T-helper 9 cell (primary cell): ENCODE results near the gene ATP1A4.

Source experiments
- DNase-seq: peaks from one replicate; pipeline ENCODE4 v3.0.0-alpha.2; 2020

Gene ATP1A4

DNA sequence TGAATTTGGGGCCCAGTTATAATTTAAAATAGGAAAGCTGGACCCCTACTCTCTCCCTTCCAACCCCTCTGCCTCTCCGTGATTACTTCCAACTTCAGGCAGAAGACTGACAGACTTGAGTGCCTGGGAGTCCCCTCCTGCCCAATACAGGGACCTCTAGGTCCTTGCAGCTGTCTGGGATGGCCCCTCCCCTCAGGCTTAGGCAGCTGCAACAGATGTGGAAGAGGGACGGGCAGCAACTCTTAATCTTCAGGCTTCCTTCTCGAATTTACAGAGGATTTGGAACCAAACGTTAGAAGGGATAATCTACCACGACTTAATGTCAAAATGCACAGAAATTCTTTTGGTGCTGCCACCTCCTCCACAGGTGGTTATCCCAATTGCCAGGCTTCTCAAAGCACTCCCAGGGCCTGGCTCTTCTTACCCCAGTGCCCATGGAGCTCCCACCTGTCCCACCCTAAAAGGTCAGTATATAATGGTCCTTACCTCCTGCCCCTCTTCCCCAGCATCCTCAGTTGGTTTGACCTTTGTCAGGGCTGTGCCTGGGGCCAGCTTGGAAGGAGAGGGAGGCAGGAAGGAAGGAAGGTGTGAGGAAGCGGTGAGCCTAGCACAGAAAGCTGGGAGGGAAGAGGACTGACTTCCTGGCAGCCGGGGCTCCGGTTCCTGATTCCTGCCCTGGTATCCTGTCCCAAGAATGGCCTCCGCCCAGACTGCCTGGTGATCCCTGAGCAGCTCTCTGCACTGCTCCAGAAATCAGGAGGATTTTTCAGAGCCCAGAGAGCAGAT, 56.6 kb downstream of the ATP1A4 start:
- DNase-seq = no peak

DNA sequence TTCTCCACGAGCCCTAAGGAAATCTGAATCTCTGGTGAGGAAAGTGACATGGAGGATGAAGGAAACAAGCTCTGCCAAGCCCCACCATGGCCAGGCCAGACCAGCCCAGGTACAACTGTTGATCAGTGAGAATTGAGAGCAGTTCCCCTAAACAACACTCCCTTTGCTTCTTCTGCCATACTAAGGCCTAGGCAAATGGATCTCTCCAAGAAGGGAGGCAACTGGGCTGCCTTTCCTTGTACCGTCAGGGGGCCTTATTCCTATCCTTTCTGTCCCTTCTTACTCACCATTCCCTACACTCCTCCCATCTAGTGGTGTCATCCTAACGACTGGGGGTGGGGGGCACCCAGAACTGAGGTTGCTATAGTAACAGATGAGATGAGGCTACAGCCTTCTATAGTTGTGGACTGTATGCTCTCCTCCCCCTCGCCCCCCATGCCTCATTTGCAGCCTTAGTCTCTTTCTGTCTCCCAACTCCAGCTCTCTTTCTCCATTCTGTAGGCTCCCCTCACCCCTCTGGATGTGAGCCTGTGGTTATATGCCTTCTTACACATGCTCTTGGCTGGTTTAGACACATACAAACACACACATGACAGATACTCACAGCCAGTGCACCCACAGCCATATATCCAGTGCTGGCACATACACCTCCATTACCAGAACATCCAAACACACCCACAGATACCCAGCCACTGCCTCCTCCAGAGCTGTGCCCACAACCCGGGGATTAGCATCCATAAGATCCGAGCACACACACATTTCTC, 57.3 kb downstream of the ATP1A4 start:
- DNase-seq = no peak

DNA sequence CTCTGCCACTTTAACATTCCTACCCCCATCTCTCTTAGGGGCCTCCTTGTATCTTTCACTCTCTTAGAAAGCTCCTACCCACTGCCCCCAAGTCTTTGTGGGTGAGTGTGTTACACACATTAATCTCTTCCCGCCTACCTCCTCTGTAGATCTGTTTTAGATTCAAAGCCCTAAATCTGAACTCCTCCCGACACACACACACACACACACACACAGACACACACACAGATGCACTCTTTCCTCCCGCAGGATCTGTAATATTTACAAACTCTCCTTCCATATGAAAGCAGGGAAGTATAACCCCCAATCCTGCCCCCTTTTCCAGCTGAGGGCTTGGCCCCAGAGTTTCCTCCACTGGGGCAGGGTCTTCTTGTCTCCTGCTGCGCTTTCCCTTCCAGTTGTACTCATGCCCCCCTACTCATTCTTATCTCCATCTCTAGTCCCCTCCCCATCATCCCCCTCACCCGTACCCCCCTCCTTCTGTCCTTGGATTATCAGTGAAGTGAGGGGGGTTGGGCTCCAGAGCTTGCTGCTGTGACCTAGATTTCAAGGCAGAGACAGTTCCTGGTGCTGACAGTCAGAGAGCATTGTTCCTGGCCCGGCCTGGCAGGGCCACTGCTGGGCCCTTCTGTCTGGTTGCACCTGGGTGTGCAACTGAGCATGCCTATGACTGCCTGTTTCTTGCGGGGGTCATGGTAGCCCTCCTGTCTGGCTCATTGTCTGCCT, 58.1 kb downstream of the ATP1A4 start:
- no peak for DNase-seq

DNA sequence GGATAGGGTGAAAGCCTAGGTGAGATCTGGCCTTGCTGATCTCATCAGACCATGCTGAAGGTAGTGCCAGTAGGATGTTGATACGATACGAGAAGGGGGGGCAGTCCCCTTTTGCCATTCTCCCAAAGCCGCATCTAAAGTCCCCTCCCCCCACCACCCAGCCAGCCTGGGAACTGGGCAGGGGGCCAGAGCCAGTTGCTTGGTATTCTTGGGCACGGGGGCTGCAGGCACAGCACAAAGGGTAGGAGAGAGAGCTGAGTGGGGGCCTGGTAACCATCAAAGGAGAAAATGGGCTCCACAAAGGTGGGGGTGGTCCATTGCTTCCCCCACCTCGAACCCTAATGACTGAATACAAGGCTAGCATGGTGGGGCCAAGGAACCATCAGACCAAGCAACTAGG, 59.2 kb downstream of the ATP1A4 start:
- DNase-seq = no peak

DNA sequence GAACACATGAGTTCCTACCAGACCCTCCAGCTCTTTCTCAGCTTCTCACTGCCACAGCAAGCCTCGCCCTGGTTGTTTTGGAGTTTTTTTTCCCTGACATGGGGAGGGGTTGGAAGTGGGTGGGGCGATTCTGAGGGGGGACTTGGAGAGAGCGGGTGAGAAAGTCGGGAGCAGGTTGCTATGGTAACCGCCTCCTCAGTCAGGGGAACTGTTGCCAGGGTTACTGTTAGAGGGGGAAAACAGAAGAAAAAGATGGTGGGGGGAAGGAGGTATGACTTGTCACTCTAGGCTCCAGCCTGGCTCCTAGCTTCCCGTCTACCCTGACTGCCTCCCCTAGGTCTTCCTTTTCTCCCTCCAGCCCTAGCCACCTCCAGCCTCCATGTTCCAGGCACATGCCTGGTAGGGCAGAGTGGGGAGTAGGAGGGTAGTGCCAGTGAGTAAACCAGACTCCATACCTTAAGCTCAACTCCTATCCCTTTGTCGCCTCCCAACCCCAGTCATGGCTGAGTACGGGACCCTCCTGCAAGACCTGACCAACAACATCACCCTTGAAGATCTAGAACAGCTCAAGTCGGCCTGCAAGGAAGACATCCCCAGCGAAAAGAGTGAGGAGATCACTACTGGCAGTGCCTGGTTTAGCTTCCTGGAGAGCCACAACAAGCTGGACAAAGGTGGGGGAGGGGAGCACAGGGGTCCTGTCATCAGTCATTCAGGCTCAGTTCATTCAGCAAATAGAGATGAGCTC, 59.8 kb downstream of the ATP1A4 start:
- DNase-seq = no peak

DNA sequence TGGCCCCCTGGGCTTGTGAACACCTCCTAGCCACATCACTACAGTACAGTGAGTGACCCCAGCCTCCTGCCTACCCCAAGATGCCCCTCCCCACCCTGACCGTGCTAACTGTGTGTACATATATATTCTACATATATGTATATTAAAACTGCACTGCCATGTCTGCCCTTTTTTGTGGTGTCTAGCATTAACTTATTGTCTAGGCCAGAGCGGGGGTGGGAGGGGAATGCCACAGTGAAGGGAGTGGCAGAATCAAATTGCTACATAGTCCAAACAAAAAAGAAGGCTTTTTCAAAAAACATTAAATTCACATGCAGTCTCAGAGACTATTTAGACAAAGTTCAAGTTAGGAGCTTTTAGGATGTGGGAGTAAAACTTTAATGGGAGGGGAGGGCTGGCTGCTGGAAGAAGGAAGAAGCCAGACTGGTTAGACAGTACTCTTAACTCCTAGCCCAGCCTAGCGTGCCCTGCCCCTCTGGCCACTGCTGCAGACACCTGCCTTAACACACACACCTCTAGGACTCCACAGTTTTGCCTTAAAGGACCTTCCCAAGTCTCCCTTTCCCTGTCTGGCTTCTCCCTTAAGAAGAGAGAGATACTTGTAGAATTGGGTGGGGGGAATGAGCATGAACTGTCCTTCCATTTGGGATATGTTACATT, 63.2 kb downstream of the ATP1A4 start:
- DNase-seq = no peak

DNA sequence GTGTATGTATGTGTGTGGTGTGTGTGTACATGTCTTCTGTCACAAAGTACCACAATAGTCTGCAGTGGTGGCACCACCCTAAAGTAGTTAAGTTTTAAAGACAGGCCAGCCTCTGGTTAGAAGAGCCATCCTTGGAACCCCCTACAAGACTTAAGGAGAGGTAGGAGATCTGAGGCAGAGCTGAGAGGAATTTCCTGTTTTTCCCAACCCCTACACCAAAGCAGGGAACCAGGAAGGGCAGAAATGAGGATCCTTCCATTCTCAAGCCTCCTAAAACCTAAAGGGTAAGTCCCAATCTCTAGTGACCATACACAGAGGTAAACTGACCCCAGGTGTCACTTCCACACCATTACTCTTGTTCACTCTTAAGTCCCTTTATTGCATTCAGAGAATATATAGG, 64.9 kb downstream of the ATP1A4 start:
- no peak for DNase-seq

DNA sequence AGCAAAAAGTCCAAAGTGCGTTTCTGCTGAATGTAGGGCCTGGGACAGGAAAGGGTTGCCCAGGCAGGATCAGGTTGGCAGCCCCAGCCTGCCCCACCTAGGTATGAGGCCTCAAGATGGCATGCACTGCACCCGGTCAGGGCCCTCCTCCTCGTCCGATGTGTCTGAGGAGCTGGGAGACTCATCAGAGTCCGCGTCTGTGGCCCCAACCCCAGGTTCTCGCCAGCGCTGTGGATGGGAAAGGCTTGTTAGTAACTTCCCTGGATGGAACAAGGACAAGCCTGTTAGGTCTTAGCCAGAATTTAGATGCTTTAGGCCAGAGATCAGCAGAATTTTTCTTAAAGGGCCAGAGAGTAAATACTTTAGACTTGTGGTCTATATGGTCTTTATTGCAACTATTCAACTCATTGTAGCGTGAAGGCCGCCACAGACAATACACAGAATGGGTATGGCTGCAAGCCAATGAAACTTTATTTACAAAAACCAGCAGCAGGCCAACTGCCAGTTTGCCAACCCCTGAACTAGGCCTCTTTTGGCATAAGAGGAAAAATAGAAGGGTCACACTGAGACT, 66.2 kb downstream of the ATP1A4 start:
- DNase-seq = no peak

DNA sequence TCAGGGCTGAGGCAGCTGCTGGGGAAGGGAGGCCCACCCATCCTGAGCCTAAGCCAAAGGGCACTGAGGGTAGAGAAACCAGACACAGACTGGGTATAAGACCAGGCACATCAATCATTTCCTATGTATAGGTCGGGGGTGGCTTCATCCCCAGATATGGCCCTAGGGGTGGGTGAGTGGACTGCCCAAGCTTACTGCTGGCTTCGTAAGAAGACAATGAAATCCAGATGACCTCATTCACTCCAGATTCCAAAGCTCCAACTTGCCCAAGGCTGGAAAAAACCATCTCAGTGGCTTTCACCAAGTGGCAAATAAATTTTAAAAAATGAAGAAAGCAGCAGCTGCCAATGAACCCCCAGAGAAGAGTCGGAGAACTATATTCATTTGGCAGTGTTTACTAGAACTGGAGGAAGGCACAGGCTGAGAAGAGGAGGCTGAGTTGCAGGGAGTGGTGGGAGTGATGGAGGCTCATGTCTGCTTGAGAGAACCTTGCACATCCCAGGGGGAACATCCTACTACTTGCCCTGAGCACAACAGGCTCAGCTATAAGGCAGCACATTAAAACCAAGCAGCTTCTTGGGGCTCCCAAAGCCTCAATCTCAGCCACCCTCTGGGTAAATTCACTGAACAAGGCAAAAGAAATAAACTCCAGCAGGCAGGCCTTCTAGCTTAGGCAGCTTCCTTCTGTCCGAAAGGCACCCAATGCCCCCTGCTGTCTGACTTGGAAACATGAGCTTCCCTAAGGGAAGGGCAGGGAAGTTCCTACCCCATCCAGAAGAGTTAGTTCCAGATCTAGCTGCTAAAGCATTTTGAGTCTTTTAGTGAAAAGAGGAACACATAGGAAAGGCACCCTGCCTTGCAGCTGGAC, 67.9 kb downstream of the ATP1A4 start:
- no peak for DNase-seq

DNA sequence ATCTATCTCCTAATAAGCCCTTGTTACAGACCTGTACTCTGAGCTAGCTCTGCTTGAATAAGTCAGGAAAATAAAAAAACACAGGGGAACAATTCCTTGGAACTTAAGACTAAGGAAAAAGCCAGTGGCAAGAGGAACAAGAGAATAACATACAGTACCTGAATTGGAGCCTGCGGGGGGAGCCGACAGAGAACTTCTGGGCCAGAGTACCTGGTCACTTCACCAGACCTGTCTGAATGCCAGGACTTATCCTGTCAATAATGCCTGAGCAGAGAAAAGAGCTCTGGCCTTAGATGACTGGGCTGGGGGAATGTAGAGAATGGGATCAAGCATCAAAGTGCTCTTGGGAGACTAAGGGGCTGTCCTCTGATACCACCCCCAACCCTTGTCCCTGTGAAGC, 68.9 kb downstream of the ATP1A4 start:
- no peak for DNase-seq

DNA sequence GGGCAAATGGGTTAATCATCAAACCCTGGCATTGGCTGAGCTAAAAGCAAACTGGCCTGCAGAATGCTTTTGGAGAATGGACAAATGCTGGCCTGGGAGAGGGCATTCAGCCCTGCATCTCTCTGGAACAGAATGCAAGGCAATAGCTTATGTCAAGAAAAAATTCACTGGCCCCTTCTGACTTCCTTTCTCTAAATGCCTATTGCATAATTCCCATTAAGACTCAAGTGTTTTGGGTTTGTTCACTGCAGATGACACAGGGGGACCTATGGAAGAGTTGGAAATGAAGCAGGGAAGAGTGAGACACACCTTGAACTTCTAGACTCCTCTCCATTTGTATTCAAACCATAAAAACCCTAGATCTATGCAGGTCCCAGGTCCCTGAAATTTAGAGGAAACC, 69.7 kb downstream of the ATP1A4 start:
- DNase-seq = no peak

DNA sequence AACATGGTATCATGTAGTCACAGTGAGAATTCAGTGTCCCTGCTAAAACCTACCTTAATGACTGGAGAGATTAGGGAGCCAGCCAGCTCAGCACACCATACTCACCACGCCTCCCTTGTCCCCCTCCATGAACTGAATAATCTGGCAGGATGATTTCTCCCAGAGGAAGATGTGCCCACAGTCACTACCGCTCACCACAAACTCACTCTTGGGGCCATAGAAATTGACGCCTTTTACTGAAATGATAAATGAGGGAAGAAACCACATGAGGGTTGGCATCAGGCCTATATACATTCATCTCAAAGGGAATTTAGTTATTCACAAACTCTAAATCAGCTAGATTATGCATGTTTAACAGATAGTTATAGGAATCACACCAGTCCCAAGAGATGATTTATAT, 71.1 kb downstream of the ATP1A4 start:
- DNase-seq = no peak

DNA sequence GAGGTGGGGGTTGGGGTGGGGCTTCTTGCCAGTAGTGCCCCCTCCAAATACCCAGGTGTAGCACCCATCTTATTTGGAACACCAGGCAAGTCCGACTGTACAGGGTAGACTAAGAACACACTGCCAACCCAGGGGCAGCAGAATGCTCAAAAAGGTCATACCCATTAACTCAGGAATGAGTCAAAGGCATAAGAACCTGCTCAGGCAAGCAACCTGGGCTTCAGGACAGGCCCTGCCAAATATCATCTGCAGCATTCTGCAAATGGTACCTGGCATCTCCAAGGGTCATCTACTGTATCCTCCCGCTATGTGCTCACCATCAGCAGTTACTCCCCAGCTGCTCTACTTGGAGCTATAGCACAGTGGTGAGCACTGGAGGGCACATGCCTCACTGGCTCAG, 73.2 kb downstream of the ATP1A4 start:
- no peak for DNase-seq

DNA sequence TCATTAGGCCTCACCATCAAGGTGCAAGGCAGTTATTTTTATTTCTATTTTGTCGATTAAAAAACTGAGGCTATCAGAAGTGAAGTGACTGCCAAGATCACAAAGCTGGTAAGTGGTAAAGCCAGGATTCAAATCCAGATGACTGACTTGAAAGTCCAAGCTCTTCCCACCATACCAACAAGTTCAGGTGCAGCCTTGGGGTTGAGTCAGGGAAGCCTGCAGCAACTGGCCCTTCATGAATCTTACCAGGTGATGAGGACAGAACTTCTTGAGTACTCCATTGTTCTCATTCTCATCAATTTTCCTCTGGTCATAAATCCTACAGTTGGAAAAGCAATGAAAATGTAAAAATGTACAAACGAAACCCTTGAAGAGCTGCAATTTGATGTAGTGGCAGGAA, 73.9 kb downstream of the ATP1A4 start:
- no peak for DNase-seq

DNA sequence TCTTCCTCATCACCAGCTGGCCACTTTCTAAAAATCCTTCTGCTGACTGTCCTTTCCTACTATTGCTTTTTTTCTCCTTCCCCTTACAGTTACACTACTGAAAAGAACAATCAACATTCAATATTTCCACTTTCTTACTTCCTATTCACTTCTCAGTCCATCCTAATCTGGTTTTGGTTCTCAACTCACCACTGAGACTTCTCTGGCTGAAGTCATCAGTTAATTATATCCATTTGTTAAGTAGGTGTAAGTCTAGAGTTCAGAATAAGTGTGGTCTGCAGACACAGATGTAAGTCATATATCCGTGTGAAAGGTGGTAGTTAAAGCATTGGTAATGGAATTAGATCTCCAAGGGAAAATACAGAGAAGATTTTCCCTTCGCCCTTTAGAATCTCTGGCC, 75.2 kb downstream of the ATP1A4 start:
- DNase-seq = no peak

DNA sequence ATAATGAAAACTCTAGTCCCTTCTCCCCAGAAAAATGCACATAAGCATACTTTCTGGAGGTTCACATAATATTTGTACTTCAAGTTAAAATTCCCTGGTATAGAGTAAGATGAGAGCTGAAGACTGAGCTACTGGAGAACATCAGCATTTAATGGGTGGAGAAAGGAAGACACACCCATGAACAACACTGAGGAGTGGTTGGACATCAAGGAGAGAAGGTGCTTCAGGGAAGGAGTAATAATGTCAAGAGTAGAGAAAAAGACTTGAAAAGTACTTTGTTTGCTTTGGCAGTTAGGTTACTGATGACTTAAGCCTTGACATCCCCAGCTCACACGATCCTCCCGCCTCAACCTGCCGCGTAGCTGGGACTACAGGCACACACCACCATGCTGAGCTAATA, 75.6 kb downstream of the ATP1A4 start:
- no peak for DNase-seq

DNA sequence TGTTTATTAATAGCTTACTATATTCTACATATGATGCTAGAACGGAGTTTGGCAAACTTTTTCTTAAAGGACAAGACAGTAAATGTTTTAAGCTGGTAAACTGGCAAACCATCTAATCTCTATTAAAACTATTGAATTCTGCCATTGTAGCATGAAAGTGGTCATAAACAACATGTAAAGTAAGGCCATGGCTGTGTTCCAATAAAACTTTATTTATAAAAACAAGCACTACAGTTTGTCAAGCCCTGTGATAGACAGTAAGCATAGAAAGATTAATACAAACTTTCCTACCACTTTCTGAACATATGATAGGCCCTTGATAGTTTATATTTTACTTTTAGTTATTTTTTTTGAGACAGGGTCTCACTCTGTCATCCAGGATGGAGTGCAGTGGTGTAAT, 76.2 kb downstream of the ATP1A4 start:
- no peak for DNase-seq

DNA sequence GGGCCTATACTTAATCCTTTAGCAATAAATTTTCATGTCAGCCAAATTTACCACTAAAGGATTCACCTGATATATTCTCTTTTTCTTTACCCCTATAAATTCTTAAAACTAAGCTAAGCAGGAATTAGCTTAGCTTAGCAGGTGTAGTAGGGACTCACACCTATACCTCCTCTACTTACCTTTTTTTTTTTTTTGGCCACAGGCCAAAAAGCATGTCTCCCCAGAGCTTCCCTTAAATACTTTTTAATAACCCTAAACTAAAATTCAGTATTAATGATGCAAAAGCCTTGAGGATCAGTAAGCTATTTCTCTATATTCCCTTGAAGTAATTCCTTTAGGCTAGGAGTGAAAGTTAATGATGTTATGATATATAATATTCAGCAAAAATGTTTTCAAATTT, 77.0 kb downstream of the ATP1A4 start:
- DNase-seq = no peak

DNA sequence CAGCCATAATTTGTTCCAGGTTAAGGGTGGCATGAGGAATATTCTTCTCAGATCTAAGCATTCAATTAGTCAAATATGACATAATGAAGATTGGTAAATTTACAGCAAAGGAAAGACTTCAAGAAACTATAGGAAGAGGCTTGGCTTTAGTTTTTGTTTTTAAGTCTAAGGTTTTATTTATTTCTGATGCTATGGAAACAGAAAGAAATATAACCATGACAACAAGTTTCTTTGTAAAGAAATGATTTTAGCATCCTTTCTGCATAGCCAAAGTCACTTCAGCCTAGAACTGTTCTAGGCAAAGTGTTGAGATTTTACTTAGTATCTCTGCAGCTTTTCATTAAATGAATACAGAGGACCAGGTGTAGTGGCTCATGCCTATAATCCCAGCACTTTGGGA, 81.5 kb downstream of the ATP1A4 start:
- DNase-seq = no peak
